ENCODE data around the gene IRGQ. TPM values are rescaled to one million over a fixed set of nuclear protein-coding genes. Genes with fewer than 3 reads are reported as not detected.
A peak's percentile ranks its signal among the peaks of the same experiment; 100 is the strongest.

Gene IRGQ
- total and polyA plus RNA-seq, 2 experiments from 2014 or later = 8.4 to 49.6 TPM

GRCh38 chr19:43561139-43561970 is 34.6 kb downstream of the IRGQ start:
- Histone ChIP-seq H3F3A (replicated peaks; ENCODE audit: low read depth) (0 out of 2 replicates have a peak, but pooled peaks cover 5% of the 10 kb centered on the region), H2AFZ (no peak overlapping the region), H3K27ac (ENCODE audit: low read depth) (no peak overlapping the region), H3K4me1 (ENCODE audit: insufficient read depth) (no peaks in the 10 kb centered on the region), H3K9me2 (ENCODE audit: insufficient read depth) (no peaks in the 10 kb centered on the region), H3K36me3 (ENCODE audit: insufficient read depth) (no peaks in the 10 kb centered on the region), H3K27me3 (ENCODE audit: insufficient read depth) (no peaks in the 10 kb centered on the region), H3K79me2 (replicated peaks; ENCODE audit: insufficient read depth) (no peaks in the 10 kb centered on the region), H4K20me1 (replicated peaks; ENCODE audit: insufficient read depth) (no peaks in the 10 kb centered on the region; the same call in 1 of the 2 replicates), H3K4me3 (no peak overlapping the region), H3K4me2 (no peak overlapping the region)
- Mint-ChIP-seq H3K36me3 (ENCODE audit: low read depth) (peaks cover 23% of the 10 kb centered on the region), H3K27ac (no peak overlapping the region), H3K9me3 (no peaks in the 10 kb centered on the region), H3K4me3 (no peak overlapping the region), H3K27me3 (ENCODE audit: insufficient read depth, low read depth, poor library complexity) (peaks cover 2% of the 10 kb centered on the region), H3K4me1 (no peaks in the 10 kb centered on the region)
- DNase-seq (ENCODE audit: low spot score) (no peak), ATAC-seq (no peak)
- no peak for TF ChIP-seq CTCF (conservative IDR thresholded peaks at IDR 0.05; ENCODE audit: low read depth in 2 of 2)
- TF ChIP-seq POLR2AphosphoS5 (IDR thresholded peaks at IDR 0.05; ENCODE audit: low read depth) = no peak
- no peak for TF ChIP-seq NANOG (IDR thresholded peaks at IDR 0.05; ENCODE audit: borderline replicate concordance)
- TF ChIP-seq EZH2 (IDR thresholded peaks at IDR 0.05; ENCODE audit: low read depth, unreplicated experiment) = no peak
- TF ChIP-seq ZNF331 (CRISPR knock-in tag; IDR thresholded peaks at IDR 0.05; ENCODE audit: low read depth) = no peak

- Histone ChIP-seq H3K4me2 (no peak overlapping the region), H3K4me3 (no peak overlapping the region), H4K20me1 (replicated peaks; ENCODE audit: insufficient read depth) (no peaks in the 10 kb centered on the region; the same call in 1 of the 2 replicates), H3K79me2 (replicated peaks; ENCODE audit: insufficient read depth) (no peaks in the 10 kb centered on the region), H2AFZ (no peak overlapping the region), H3K4me1 (ENCODE audit: insufficient read depth) (peaks cover 1% of the 10 kb centered on the region; the same call in 1 of the 2 replicates), H3K9me2 (ENCODE audit: insufficient read depth) (no peaks in the 10 kb centered on the region), H3K27ac (ENCODE audit: low read depth) (no peak overlapping the region), H3K36me3 (ENCODE audit: insufficient read depth) (no peaks in the 10 kb centered on the region), H3K27me3 (ENCODE audit: insufficient read depth) (no peaks in the 10 kb centered on the region), H3F3A (replicated peaks; ENCODE audit: low read depth) (0 out of 2 replicates have a peak, but pooled peaks cover 5% of the 10 kb centered on the region)
- peak; percentile 77 for ATAC-seq
- DNase-seq (ENCODE audit: low spot score) = peak; percentile 40
- Mint-ChIP-seq H3K27ac (no peak overlapping the region), H3K27me3 (ENCODE audit: insufficient read depth, low read depth, poor library complexity) (peaks cover 2% of the 10 kb centered on the region), H3K4me3 (no peak overlapping the region), H3K9me3 (no peaks in the 10 kb centered on the region), H3K4me1 (no peaks in the 10 kb centered on the region; the same call in 2 of the 3 replicates), H3K36me3 (ENCODE audit: low read depth) (peaks cover 23% of the 10 kb centered on the region)
- TF ChIP-seq CTCF (conservative IDR thresholded peaks at IDR 0.05; ENCODE audit: low read depth in 2 of 2) (peak; percentile 27 to 53; a peak in 3 of 4 replicates), JUNB (IDR thresholded peaks at IDR 0.05; ENCODE audit: unreplicated experiment) (no peak)
Observed at GRCh38 chr19:43560687-43561086, 35.2 kb downstream of the IRGQ start.
